ENCODE measurements around the gene FAM174C.
"Not testable (repeated sequence)": the region's sequence is repeated elsewhere in the genome, so short reads cannot be mapped to it uniquely, and the experiment has no call there.

DNA sequence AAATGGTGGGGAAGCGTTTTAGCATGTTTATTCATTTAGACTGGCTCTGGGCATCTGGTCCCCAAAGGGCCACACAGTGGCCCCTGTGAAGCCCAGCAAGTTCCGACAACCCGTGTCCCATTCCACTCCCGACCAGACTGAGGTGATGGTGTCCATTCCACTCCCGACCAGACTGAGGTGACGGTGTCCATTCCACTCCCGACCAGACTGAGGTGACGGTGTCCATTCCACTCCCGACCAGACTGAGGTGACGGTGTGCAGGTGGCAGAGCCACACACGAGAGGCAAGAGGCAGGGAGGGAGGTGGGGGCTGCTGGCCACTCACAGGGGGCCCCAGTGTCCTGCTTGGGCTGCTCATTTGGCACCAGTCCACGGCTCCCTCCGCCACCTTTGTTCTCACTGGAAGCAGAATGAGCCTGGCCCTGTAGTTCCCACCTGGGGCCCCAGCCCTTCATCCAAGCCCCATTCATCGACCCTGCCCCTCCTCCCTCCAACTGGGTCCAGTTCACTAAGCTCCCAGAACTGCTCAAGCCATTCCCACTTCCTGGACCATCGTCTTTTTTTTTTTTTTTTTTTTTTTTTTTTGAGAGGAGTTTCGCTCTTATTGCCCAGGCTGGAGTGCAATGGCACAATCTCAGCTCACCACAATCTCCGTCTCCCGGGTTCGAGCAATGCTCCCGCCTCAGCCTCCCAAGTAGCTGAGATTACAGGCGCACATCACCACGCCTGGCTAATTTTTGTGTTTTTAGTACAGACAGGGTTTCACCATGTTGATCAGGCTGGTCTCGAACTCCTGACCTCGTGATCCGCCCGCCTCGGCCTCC, 28.9 kb upstream of the FAM174C start:
- TF ChIP-seq, protein P1, sequence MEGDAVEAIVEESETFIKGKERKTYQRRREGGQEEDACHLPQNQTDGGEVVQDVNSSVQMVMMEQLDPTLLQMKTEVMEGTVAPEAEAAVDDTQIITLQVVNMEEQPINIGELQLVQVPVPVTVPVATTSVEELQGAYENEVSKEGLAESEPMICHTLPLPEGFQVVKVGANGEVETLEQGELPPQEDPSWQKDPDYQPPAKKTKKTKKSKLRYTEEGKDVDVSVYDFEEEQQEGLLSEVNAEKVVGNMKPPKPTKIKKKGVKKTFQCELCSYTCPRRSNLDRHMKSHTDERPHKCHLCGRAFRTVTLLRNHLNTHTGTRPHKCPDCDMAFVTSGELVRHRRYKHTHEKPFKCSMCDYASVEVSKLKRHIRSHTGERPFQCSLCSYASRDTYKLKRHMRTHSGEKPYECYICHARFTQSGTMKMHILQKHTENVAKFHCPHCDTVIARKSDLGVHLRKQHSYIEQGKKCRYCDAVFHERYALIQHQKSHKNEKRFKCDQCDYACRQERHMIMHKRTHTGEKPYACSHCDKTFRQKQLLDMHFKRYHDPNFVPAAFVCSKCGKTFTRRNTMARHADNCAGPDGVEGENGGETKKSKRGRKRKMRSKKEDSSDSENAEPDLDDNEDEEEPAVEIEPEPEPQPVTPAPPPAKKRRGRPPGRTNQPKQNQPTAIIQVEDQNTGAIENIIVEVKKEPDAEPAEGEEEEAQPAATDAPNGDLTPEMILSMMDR (IDR thresholded peaks at IDR 0.05), result not testable (repeated sequence)
- not testable (repeated sequence) for TF ChIP-seq POLR2A (IDR thresholded peaks at IDR 0.05)
